ENCODE results near the gene VEGFA.
A peak's percentile ranks its signal among the peaks of the same experiment; 100 is the strongest.

The VEGFA gene

DNA sequence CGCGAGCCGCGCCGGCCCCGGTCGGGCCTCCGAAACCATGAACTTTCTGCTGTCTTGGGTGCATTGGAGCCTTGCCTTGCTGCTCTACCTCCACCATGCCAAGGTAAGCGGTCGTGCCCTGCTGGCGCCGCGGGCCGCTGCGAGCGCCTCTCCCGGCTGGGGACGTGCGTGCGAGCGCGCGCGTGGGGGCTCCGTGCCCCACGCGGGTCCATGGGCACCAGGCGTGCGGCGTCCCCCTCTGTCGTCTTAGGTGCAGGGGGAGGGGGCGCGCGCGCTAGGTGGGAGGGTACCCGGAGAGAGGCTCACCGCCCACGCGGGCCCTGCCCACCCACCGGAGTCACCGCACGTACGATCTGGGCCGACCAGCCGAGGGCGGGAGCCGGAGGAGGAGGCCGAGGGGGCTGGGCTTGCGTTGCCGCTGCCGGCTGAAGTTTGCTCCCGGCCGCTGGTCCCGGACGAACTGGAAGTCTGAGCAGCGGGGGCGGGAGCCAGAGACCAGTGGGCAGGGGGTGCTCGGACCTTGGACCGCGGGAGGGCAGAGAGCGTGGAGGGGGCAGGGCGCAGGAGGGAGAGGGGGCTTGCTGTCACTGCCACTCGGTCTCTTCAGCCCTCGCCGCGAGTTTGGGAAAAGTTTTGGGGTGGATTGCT, 1.3 kb downstream of the VEGFA start:
- TF ChIP-seq POLR2AphosphoS5 (IDR thresholded peaks at IDR 0.05; ENCODE audit: low read depth, low read length) (peak; percentile 45; the same call in 1 of the 2 replicates), FOXP2 (optimal IDR thresholded peaks at IDR 0.05; ENCODE audit: borderline replicate concordance, extremely low read depth, extremely low read length, insufficient read depth) (no peak), SIN3A (IDR thresholded peaks at IDR 0.05; ENCODE audit: borderline replicate concordance, insufficient read depth, low read length) (0 out of 2 replicates have a peak, but pooled peaks have one; percentile 16), TAF1 (IDR thresholded peaks at IDR 0.05; ENCODE audit: borderline replicate concordance, insufficient read depth, low read length) (no peak)

DNA sequence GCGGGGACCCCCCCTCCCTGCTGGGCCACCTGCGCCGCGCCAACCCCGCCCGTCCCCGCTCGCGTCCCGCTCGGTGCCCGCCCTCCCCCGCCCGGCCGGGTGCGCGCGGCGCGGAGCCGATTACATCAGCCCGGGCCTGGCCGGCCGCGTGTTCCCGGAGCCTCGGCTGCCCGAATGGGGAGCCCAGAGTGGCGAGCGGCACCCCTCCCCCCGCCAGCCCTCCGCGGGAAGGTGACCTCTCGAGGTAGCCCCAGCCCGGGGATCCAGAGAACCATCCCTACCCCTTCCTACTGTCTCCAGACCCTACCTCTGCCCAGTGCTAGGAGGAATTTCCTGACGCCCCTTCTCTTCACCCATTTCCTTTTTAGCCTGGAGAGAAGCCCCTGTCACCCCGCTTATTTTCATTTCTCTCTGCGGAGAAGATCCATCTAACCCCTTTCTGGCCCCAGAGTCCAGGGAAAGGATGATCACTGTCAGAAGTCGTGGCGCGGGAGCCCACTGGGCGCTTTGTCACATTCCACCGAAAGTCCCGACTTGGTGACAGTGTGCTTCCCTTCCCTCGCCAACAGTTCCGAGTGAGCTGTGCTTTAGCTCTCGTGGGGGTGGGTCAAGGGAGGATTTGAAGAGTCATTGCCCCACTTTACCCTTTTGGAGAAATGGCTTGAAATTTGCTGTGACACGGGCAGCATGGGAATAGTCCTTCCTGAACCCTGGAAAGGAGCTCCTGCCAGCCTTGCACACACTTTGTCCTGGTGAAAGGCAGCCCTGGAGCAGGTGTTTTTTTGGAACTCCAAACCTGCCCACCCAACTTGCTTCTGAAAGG, 2.1 kb downstream of the VEGFA start:
- TF ChIP-seq SIN3A (IDR thresholded peaks at IDR 0.05; ENCODE audit: borderline replicate concordance, insufficient read depth, low read length) = no peak; the same call in 1 of the 2 replicates

GRCh38 chr6:43772681-43773049, 2.7 kb downstream of the VEGFA start:
- TF ChIP-seq FOXP2 (optimal IDR thresholded peaks at IDR 0.05; ENCODE audit: borderline replicate concordance, extremely low read depth, extremely low read length, insufficient read depth) (no peak), POLR2AphosphoS5 (IDR thresholded peaks at IDR 0.05; ENCODE audit: low read depth, low read length) (no peak), SIN3A (IDR thresholded peaks at IDR 0.05; ENCODE audit: borderline replicate concordance, insufficient read depth, low read length) (no peak)

- TF ChIP-seq, protein P1, sequence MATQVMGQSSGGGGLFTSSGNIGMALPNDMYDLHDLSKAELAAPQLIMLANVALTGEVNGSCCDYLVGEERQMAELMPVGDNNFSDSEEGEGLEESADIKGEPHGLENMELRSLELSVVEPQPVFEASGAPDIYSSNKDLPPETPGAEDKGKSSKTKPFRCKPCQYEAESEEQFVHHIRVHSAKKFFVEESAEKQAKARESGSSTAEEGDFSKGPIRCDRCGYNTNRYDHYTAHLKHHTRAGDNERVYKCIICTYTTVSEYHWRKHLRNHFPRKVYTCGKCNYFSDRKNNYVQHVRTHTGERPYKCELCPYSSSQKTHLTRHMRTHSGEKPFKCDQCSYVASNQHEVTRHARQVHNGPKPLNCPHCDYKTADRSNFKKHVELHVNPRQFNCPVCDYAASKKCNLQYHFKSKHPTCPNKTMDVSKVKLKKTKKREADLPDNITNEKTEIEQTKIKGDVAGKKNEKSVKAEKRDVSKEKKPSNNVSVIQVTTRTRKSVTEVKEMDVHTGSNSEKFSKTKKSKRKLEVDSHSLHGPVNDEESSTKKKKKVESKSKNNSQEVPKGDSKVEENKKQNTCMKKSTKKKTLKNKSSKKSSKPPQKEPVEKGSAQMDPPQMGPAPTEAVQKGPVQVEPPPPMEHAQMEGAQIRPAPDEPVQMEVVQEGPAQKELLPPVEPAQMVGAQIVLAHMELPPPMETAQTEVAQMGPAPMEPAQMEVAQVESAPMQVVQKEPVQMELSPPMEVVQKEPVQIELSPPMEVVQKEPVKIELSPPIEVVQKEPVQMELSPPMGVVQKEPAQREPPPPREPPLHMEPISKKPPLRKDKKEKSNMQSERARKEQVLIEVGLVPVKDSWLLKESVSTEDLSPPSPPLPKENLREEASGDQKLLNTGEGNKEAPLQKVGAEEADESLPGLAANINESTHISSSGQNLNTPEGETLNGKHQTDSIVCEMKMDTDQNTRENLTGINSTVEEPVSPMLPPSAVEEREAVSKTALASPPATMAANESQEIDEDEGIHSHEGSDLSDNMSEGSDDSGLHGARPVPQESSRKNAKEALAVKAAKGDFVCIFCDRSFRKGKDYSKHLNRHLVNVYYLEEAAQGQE (IDR thresholded peaks at IDR 0.05; ENCODE audit: insufficient read depth in 1 of 2, low read depth in 2 of 2, low read length in 2 of 2) = no peak
- TF ChIP-seq TAF1 (IDR thresholded peaks at IDR 0.05; ENCODE audit: borderline replicate concordance, insufficient read depth, low read length) = peak; percentile 58; the same call in 1 of the 2 replicates
- peak; percentile 80; the same call in 1 of the 2 replicates for TF ChIP-seq SIN3A (IDR thresholded peaks at IDR 0.05; ENCODE audit: borderline replicate concordance, insufficient read depth, low read length)
- TF ChIP-seq POLR2AphosphoS5 (IDR thresholded peaks at IDR 0.05; ENCODE audit: low read depth, low read length) = 0 out of 2 replicates have a peak, but pooled peaks have one; percentile 11
- no peak for TF ChIP-seq FOXP2 (optimal IDR thresholded peaks at IDR 0.05; ENCODE audit: borderline replicate concordance, extremely low read depth, extremely low read length, insufficient read depth)
These were observed 3.3 kb downstream of the VEGFA start for GRCh38 chr6:43773050-43773979.

DNA sequence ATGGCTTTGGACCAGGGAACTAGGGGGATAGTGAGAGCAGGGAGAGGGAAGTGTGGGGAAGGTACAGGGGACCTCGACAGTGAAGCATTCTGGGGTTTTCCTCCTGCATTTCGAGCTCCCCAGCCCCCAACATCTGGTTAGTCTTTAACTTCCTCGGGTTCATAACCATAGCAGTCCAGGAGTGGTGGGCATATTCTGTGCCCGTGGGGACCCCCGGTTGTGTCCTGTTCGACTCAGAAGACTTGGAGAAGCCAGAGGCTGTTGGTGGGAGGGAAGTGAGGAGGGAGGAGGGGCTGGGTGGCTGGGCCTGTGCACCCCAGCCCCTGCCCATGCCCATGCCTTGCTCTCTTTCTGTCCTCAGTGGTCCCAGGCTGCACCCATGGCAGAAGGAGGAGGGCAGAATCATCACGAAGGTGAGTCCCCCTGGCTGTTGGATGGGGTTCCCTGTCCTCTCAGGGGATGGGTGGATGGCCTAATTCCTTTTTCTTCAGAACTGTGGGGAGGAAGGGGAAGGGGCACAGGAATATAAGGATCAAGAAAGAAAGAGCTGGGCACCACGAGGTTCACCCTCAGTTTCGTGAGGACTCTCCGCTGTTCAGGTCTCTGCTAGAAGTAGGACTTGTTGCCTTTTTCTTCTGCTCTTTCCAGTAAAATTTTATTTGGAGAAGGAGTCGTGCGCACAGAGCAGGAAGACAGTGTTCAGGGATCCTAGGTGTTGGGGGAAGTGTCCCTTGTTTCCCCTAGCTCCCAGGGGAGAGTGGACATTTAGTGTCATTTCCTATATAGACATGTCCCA, 4.2 kb downstream of the VEGFA start:
- TF ChIP-seq, protein P1 (IDR thresholded peaks at IDR 0.05; ENCODE audit: insufficient read depth in 1 of 2, low read depth in 2 of 2, low read length in 2 of 2) = no peak
- no peak for TF ChIP-seq TAF1 (IDR thresholded peaks at IDR 0.05; ENCODE audit: borderline replicate concordance, insufficient read depth, low read length)
- no peak for TF ChIP-seq SIN3A (IDR thresholded peaks at IDR 0.05; ENCODE audit: borderline replicate concordance, insufficient read depth, low read length)
- no peak; the same call in 1 of the 2 replicates for TF ChIP-seq POLR2AphosphoS5 (IDR thresholded peaks at IDR 0.05; ENCODE audit: low read depth, low read length)
- no peak for TF ChIP-seq FOXP2 (optimal IDR thresholded peaks at IDR 0.05; ENCODE audit: borderline replicate concordance, extremely low read depth, extremely low read length, insufficient read depth)

Data from PFSK-1 (cell line).